ENCODE data around the gene ESCO1.

The ESCO1 gene

DNA sequence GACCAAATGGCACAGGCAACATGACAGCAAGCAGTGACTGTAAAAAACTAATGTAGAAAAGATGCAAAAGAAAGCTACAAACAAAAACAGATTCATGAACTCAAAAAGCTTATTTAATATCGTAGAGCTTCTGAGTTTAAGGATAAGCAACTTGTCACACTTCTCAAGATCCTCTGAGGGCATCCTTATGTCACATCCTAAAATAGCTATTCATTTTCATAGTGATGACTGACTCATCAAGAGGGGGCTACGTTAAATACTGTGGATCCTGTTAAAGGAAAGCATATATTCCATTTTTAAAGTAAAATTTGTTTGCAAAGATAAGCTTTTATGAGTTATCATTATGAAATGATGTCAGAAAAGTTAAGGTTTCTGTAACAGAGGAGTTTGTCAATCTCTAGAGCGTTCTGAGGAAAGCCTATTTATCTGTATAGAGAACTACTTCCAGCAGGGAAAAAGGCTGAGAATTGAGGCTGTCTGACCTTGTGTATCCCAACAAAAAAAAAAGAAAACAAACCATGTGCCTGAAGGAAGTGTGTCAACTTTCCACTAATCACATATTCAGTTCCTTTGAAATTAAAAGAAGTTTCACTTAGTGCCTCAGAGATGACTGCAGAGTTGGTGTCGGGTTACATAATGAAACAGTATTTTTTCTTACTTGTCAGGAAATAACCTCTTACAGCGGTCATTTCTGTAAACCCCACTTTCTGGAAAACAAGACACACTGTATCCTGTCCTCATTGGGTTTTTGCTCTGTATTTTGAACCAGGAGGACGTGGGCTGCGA is 115.5 kb downstream of the ESCO1 start:
- FAIRE-seq = no peak

DNA sequence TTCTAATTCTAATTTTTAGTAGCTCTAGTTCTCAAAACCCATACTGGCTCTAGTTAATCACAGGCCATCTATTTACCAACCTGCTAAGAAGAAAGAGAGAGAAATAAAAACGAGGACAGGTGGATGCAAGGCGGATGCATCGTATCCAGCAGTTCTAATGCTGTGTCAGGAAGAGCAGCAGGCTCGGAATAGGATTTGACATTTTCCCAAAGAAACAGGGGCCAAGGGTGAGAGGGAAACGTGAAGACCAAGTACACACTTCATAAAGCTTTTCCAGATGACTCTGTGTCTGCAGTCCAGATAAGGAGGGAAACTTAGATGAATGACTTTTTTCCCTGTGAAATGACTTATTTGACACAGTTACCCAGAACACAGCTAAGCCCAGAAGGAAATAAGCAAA is 117.5 kb downstream of the ESCO1 start:
- no peak for FAIRE-seq

GRCh38 chr18:21481739-21482138 is 118.8 kb downstream of the ESCO1 start:
- no peak for FAIRE-seq

DNA sequence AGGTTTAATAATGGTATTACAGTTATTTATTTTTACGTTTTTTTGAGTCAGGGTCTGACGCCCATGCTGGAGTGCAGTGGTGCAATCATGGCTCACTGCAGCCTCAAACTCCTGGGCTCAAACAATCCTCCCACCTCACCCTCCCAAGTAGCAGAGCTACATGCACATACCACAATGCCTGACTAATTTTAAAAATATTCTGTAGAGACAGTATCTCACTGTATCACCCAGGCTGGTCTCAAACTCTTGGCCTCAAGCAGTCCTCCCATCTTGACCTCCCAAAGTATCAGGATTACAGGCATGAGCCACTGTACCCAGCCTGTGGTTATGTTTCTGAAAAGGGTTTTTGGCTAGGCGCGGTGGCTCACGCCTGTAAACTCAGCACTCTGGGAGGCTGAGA is 120.8 kb downstream of the ESCO1 start:
- FAIRE-seq = no peak

All from A204.1 (cell line).